AG04449 (cell line): ENCODE measurements around the gene HLA-F.

ENCODE experiments used
- CTCF ChIA-PET: fragments of 350-600 bp; formaldehyde crosslinking; extraction: SDS; loops from one replicate; lab custom pipeline; 2021; ENCODE audit warnings: antibody characterized with exemption; lab: Yijun Ruan, JAX
- POLR2A ChIA-PET: fragments of 400-600, 350-600 bp; formaldehyde crosslinking; extraction: SDS; loops from one replicate; lab custom pipeline; 2020; ENCODE audit warnings: antibody characterized with exemption, inconsistent platforms; lab: Yijun Ruan, JAX
- DNase-seq: peaks from one replicate; pipeline ENCODE4 v3.0.0-alpha.2; 2010; ENCODE audit warnings: low read depth, low spot score
- H3K4me3 ChIP-seq: 2 replicates; pipeline ENCODE4 v1.5.1; 2011; ENCODE audit warnings: low read depth, mild to moderate bottlenecking, control low read depth, low read length
- CTCF ChIP-seq: IDR thresholded peaks from one replicate; pipeline ENCODE4 v1.5.1; 2011; ENCODE audit warnings: mild to moderate bottlenecking, moderate library complexity, low read length, control low read depth, inconsistent platforms; ENCODE audit not compliant: insufficient read depth; ENCODE audit errors: missing control alignments

HLA-F gene

GRCh38 chr6:29723262-29723665, at the start of gene HLA-F:
TSS of gene HLA-F (plus strand) at chr6:29723434. CDS start at chr6:29723464, 30 bp downstream.
- ChIA-PET POLR2A (no interaction called here), CTCF (no interaction called here)
- no peak for DNase-seq
- TF ChIP-seq CTCF = no peak
- H3K4me3 ChIP-seq = peak within 1 kb of the TSS; percentile 51

DNA sequence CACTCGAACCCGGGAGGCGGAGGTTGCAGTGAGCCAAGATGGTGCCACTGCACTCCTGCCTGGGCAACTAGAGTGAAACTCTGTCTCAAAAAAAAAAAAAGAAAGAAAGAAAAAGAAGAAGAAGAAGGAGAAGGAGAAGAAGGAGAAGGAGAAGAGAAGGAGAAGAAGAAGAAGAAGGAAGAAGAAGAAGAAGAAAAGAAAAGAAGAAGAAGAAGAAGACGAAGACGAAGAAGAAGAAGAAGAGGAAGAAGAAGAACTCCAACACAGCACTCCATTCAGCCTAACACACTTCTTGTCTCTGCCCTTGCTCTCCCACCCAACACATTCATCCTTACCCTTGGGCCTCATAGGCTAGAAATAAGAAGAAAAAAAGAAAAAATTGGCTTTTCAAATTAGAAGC, 49.2 kb upstream of the HLA-F start:
- no peak for TF ChIP-seq CTCF
- no peak for DNase-seq
- ChIA-PET CTCF (interaction anchor here (9.3 kb wide), 1 partner anchor 22 kb away, joined by 109 read pairs; no protein-coding TSS in a partner anchor), POLR2A (no interaction called here)
- H3K4me3 ChIP-seq = no peak overlapping the region

GRCh38 chr6:29675561-29675960, 47.7 kb upstream of the HLA-F start:
- DNase-seq = no peak
- no peak for TF ChIP-seq CTCF
- H3K4me3 ChIP-seq = no peak overlapping the region
- CTCF ChIA-PET = interaction anchor here (1.1 to 9.3 kb wide), 3 partner anchors 9 to 23 kb away, joined by 3 to 109 read pairs (median 7); no protein-coding TSS in a partner anchor
- POLR2A ChIA-PET = no interaction called here

- no peak for TF ChIP-seq CTCF
Measured at GRCh38 chr6:29676981-29677601, 46.1 kb upstream of the HLA-F start.

DNA sequence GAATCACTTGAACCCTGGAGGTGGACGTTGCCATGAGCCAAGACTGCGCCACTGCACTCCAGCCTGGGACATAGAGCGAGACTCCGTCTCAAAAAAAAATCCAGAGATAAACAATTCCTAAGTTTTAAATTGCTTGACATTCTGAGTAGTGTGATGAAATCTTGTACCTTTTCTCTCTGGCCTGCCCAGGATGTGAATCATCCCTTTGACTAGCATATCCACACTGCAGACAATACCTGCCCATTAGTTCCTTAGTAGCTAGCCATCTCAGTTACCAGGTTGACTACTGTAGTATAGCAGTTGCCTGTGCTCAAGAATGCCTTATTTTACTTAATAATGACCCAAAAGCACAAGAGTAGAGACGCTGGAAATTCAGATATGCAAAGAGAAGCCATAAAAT, 45.1 kb upstream of the HLA-F start:
- POLR2A ChIA-PET = no interaction called here
- no peak overlapping the region for H3K4me3 ChIP-seq
- TF ChIP-seq CTCF = no peak
- DNase-seq = no peak
- CTCF ChIA-PET = interaction anchor here (1.0 to 9.3 kb wide), 3 partner anchors 12 to 26 kb away, joined by 3 to 109 read pairs (median 7); no protein-coding TSS in a partner anchor

More at GRCh38 chr6:29676981-29677601, 46.1 kb upstream of the HLA-F start:
- no peak for DNase-seq
- no peak overlapping the region for H3K4me3 ChIP-seq
- POLR2A ChIA-PET = no interaction called here
- CTCF ChIA-PET = interaction anchor here (1.0 to 9.3 kb wide), 5 partner anchors 11 to 29 kb away, joined by 3 to 109 read pairs (median 3); no protein-coding TSS in a partner anchor

DNA sequence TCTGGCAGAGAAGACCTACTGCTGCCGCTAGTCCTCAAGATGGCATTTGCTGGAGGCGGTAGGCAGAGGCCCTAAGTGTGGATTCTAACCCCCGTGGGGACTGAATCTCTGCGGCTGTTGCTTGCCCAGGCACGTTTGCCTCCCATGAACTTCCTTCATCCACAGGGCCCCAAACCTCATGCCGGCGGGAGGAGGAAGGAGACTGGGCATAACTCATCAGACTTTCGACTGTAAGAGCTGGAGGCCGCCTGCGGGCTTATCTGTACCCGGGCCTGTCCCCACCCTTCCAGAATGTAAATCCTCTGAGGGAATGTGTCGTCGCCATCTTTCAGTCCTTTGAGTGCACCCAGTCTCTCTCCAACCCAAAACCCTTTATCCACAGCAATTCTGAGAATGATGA, 43.3 kb upstream of the HLA-F start:
- DNase-seq = no peak
- H3K4me3 ChIP-seq = no peak overlapping the region
- ChIA-PET CTCF (no interaction called here), POLR2A (no interaction called here)
- TF ChIP-seq CTCF = no peak
